HepG2 (cell line): ENCODE data around the gene ZNF3. TPM values are rescaled to one million over a fixed set of nuclear protein-coding genes. Genes with fewer than 3 reads are reported as not detected.

Experiments
- ARNT2 ChIP-seq: sonication (generic); formaldehyde crosslinking; IDR thresholded peaks from 2 replicates; pipeline ENCODE4 v1.8.0; 2022; ENCODE audit warnings: mild to moderate bottlenecking, low read depth, missing genetic modification reagents, moderate library complexity
- FOXK2 ChIP-seq: fragments of 450-650 bp; IDR thresholded peaks from 2 replicates; pipeline ENCODE4 v1.6.1; 2016
- KLF12 ChIP-seq: sonication (generic); formaldehyde crosslinking; IDR thresholded peaks from 2 replicates; pipeline ENCODE4 v1.4.0; 2020; ENCODE audit warnings: missing genetic modification reagents, borderline replicate concordance
- MTA1 ChIP-seq: sonication (generic); formaldehyde crosslinking; IDR thresholded peaks from 2 replicates; pipeline ENCODE4 v1.4.0; 2020; ENCODE audit warnings: missing genetic modification reagents, mild to moderate bottlenecking, borderline replicate concordance
- RFX5 ChIP-seq: IDR thresholded peaks from 2 replicates; pipeline ENCODE4 v1.6.1; 2011; ENCODE audit warnings: low read depth, low read length, improper control_type of control experiment
- THYN1 ChIP-seq: sonication (generic); formaldehyde crosslinking; IDR thresholded peaks from 2 replicates; pipeline ENCODE4 v1.8.1; 2023; ENCODE audit warnings: low read depth, mild to moderate bottlenecking, moderate library complexity, missing genetic modification reagents, borderline replicate concordance
- ZNF839 ChIP-seq: sonication (generic); formaldehyde crosslinking; IDR thresholded peaks from 2 replicates; pipeline ENCODE4 v1.4.0; 2020; ENCODE audit warnings: missing genetic modification reagents, mild to moderate bottlenecking, borderline replicate concordance
- polyA plus RNA-seq, 8 experiments: library from polyadenylated mRNA; depleted of rRNA in 3 of 8; stranded (reverse) in 7 of 8; unstranded in 1 of 8; fragments of >200 nt; fragmentation: Illumina TruSeq in 4 of 8; extraction: Trizol in 4 of 8; gene quantifications; 2 replicates each; pipeline versions ENCODE4 v1.2.1 to v1.2.3, GENCODE V29; 2011 to 2016; ENCODE audit warnings: low read depth in 4 of 8, missing spikeins in 1 of 8, mixed read lengths in 1 of 8; ENCODE audit not compliant: insufficient read depth in 1 of 8
- total RNA-seq, 5 experiments: library from RNA; depleted of rRNA; stranded (reverse); fragments of >200 nt; fragmentation: Illumina TruSeq; extraction: Trizol; gene quantifications; 2 replicates each; pipeline ENCODE4 v1.2.3, GENCODE V29; 2016; ENCODE audit warnings: low read depth in 1 of 5
- TF ChIP-seq, protein P1 (sequence below): sonication (generic); formaldehyde crosslinking; IDR thresholded peaks from 2 replicates; pipeline ENCODE4 v1.4.0; 2020; ENCODE audit warnings: mild to moderate bottlenecking, missing genetic modification reagents
- TF ChIP-seq, protein P2 (sequence below): sonication (generic); formaldehyde crosslinking; IDR thresholded peaks from 2 replicates; pipeline ENCODE4 v1.5.1; 2020; ENCODE audit warnings: missing genetic modification reagents, mild to moderate bottlenecking, borderline replicate concordance
- TF ChIP-seq, protein P3 (sequence below): sonication (generic); formaldehyde crosslinking; IDR thresholded peaks from 2 replicates; pipeline ENCODE4 v1.8.0; 2022; ENCODE audit warnings: missing genetic modification reagents, mild to moderate bottlenecking, moderate library complexity, borderline replicate concordance
- TF ChIP-seq, protein P4 (sequence below): sonication (generic); formaldehyde crosslinking; IDR thresholded peaks from 2 replicates; pipeline ENCODE4 v1.5.0; 2020; ENCODE audit warnings: missing genetic modification reagents, mild to moderate bottlenecking, borderline replicate concordance

The ZNF3 gene
- total and polyA plus RNA-seq, 2 of the 13 experiments (the other 11 are each of a cell fraction or from before 2014, with no cell fraction given), result 33.7 to 56.9 TPM

DNA sequence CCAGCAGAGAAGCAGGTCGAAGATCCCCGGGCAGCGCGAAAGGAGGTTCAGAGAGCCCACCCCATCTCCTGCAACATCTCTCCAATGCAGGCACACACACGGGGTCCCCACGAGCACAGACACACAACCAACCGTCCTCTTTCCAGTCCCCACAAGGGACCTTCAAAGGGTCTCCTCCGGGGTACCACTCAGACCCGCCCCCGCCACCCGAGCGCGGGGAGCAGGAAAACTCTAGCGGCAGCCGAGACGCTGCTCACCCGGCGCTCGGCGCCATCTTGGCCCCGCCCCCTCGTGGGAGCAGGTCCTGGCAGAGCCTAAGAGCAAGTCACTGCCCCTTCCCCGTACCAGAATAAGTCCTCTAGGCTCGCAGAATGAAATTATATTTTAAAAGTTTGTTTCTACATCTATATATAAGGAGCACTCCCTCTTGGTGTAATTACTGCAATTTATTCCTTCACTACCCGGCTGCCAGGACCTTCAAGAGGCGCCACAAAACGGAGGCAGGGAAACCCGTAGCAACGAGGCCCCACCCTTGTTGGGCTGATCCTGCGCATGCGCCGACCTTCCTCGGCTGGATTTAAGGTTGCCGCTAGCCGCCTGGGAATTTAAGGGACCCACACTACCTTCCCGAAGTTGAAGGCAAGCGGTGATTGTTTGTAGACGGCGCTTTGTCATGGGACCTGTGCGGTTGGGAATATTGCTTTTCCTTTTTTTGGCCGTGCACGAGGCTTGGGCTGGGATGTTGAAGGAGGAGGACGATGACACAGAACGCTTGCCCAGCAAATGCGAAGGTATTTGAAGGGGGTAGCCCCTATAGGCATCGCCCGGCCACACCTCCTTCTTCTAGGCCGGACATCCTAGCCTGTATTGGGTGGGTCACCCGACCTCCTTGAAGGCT lies 37.8 kb upstream of the ZNF3 start, which contains the start of the genes CNPY4 and TAF6 (continued):
- TF ChIP-seq, protein P1, sequence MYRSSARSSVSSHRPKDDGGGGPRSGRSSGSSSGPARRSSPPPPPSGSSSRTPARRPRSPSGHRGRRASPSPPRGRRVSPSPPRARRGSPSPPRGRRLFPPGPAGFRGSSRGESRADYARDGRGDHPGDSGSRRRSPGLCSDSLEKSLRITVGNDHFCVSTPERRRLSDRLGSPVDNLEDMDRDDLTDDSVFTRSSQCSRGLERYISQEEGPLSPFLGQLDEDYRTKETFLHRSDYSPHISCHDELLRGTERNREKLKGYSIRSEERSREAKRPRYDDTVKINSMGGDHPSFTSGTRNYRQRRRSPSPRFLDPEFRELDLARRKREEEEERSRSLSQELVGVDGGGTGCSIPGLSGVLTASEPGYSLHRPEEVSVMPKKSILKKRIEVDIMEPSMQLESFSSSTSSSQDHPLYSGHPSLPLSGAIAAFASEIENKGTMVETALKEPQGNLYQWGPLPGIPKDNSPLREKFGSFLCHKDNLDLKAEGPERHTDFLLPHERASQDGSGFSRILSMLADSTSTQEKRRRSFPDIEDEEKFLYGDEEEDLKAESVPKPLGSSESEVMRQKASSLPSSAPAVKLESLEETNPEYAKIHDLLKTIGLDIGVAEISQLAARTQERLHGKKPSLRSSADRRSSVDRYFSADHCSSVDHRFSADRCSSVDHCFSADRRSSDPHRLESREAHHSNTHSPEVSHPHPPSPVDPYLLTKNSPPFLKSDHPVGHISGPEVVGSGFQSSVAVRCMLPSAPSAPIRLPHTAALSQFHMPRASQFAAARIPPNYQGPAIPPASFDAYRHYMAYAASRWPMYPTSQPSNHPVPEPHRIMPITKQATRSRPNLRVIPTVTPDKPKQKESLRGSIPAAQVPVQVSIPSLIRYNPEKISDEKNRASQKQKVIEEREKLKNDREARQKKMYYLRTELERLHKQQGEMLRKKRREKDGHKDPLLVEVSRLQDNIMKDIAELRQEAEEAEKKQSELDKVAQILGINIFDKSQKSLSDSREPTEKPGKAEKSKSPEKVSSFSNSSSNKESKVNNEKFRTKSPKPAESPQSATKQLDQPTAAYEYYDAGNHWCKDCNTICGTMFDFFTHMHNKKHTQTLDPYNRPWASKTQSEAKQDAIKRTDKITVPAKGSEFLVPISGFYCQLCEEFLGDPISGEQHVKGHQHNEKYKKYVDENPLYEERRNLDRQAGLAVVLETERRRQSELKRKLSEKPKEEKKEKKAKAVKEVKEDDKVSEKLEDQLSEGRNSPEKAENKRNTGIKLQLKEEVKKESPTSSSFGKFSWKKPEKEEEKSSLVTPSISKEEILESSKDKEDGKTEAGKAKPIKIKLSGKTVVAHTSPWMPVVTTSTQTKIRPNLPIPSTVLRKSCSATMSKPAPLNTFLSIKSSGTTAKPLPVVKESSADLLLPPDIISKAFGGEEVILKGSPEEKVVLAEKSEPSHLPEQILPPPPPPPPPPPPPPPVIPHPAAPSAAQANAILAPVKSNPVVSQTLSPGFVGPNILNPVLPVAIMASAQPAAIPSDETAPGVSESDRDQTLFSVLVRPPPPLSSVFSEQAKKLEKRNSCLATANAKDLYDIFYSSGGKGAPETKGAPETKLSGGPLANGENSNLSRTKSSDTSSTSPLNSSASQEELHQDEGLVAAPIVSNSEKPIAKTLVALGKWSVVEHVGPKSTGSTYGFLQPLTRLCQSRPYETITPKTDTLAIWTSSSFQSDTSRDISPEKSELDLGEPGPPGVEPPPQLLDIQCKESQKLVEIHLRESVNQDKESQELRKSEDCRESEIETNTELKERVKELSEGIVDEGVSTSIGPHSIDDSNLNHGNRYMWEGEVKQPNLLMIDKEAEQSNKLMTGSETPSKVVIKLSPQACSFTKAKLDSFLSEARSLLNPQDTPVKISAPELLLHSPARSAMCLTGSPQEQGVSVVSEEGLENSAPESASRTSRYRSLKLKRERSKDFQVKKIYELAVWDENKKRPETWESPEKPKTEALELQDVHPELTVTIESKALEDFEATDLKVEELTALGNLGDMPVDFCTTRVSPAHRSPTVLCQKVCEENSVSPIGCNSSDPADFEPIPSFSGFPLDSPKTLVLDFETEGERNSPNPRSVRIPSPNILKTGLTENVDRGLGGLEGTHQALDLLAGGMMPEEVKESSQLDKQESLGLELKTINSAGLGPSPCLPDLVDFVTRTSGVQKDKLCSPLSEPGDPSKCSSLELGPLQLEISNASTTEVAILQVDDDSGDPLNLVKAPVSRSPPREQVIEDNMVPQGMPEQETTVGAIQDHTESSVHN (CRISPR knock-in tag), result no peak
- TF ChIP-seq, protein P2, sequence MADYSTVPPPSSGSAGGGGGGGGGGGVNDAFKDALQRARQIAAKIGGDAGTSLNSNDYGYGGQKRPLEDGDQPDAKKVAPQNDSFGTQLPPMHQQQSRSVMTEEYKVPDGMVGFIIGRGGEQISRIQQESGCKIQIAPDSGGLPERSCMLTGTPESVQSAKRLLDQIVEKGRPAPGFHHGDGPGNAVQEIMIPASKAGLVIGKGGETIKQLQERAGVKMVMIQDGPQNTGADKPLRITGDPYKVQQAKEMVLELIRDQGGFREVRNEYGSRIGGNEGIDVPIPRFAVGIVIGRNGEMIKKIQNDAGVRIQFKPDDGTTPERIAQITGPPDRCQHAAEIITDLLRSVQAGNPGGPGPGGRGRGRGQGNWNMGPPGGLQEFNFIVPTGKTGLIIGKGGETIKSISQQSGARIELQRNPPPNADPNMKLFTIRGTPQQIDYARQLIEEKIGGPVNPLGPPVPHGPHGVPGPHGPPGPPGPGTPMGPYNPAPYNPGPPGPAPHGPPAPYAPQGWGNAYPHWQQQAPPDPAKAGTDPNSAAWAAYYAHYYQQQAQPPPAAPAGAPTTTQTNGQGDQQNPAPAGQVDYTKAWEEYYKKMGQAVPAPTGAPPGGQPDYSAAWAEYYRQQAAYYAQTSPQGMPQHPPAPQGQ (CRISPR knock-in tag), result no peak
- TF ChIP-seq ARNT2 (CRISPR knock-in tag), result no peak
- TF ChIP-seq KLF12 (CRISPR knock-in tag), result peak; percentile 90
- TF ChIP-seq, protein P3, sequence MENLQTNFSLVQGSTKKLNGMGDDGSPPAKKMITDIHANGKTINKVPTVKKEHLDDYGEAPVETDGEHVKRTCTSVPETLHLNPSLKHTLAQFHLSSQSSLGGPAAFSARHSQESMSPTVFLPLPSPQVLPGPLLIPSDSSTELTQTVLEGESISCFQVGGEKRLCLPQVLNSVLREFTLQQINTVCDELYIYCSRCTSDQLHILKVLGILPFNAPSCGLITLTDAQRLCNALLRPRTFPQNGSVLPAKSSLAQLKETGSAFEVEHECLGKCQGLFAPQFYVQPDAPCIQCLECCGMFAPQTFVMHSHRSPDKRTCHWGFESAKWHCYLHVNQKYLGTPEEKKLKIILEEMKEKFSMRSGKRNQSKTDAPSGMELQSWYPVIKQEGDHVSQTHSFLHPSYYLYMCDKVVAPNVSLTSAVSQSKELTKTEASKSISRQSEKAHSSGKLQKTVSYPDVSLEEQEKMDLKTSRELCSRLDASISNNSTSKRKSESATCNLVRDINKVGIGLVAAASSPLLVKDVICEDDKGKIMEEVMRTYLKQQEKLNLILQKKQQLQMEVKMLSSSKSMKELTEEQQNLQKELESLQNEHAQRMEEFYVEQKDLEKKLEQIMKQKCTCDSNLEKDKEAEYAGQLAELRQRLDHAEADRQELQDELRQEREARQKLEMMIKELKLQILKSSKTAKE, result no peak
- TF ChIP-seq MTA1 (CRISPR knock-in tag), result no peak
- no peak for TF ChIP-seq ZNF839 (CRISPR knock-in tag)
- TF ChIP-seq, protein P4, sequence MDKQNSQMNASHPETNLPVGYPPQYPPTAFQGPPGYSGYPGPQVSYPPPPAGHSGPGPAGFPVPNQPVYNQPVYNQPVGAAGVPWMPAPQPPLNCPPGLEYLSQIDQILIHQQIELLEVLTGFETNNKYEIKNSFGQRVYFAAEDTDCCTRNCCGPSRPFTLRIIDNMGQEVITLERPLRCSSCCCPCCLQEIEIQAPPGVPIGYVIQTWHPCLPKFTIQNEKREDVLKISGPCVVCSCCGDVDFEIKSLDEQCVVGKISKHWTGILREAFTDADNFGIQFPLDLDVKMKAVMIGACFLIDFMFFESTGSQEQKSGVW, result no peak
- TF ChIP-seq RFX5, result no peak
- no peak for TF ChIP-seq THYN1 (CRISPR knock-in tag)
- no peak for TF ChIP-seq FOXK2
